ENCODE measurements around the gene ZFP36L1. TPM values are rescaled to one million over a fixed set of nuclear protein-coding genes. Genes with fewer than 3 reads are reported as not detected.

ZFP36L1 gene
- total and polyA plus RNA-seq, 8 donors: 44.4 to 655 (median 131) TPM

GRCh38 chr14:68822926-68823325, 30.1 kb upstream of the ZFP36L1 start:
- intact Hi-C loops (cut with DNase I; ENCODE audit: low total_unique reads): loop anchor here (10.0 kb wide), 1 partner anchor 888 kb away; no protein-coding TSS in a partner anchor
- no peak overlapping the region for H3K27ac ChIP-seq
- no peaks in the 10 kb centered on the region for H3K27me3 ChIP-seq
- no peak overlapping the region for H3K4me3 ChIP-seq
- 69 to 95% (median 89%) methylated on average over 3 to 4 of the region's 4 CpGs for WGBS, 5 donors
- no peak for DNase-seq
- H3K4me1 ChIP-seq: peaks cover 13 to 43% (median 25%) of the 10 kb centered on the region in 4 donors
- no peak for TF ChIP-seq POLR2AphosphoS5 (IDR thresholded peaks at IDR 0.05)
- no peak for TF ChIP-seq CTCF (IDR thresholded peaks at IDR 0.05)
- no peak for TF ChIP-seq EP300 (IDR thresholded peaks at IDR 0.05)
- TF ChIP-seq POLR2A (IDR thresholded peaks at IDR 0.05): no peak
- H3K9me3 ChIP-seq: no peaks in the 10 kb centered on the region
- H3K36me3 ChIP-seq: no peaks in the 10 kb centered on the region

- Histone ChIP-seq H3K36me3 (no peaks in the 10 kb centered on the region), H3K4me3 (no peak overlapping the region), H3K4me1 (peaks cover 13 to 49% (median 29%) of the 10 kb centered on the region in 4 donors), H3K27ac (no peak overlapping the region), H3K9me3 (no peaks in the 10 kb centered on the region), H3K27me3 (no peaks in the 10 kb centered on the region)
- no peak for DNase-seq
- TF ChIP-seq CTCF (IDR thresholded peaks at IDR 0.05) (no peak), EP300 (IDR thresholded peaks at IDR 0.05) (no peak), POLR2AphosphoS5 (IDR thresholded peaks at IDR 0.05) (no peak), POLR2A (IDR thresholded peaks at IDR 0.05) (no peak)
- intact Hi-C loops (cut with DNase I; ENCODE audit: low total_unique reads): loop anchor here (10.0 kb wide), 1 partner anchor 887 kb away; no protein-coding TSS in a partner anchor
- WGBS, 5 donors: 74 to 87% (median 80%) methylated on average over 4 of the region's 4 CpGs
Observed at GRCh38 chr14:68822132-68822651, 29.3 kb upstream of the ZFP36L1 start.

- TF ChIP-seq POLR2A (IDR thresholded peaks at IDR 0.05) (no peak), POLR2AphosphoS5 (IDR thresholded peaks at IDR 0.05) (no peak), EP300 (IDR thresholded peaks at IDR 0.05) (no peak), CTCF (IDR thresholded peaks at IDR 0.05) (no peak)
Observed at GRCh38 chr14:68820999-68821683, 28.3 kb upstream of the ZFP36L1 start.

GRCh38 chr14:68820536-68820935, 27.7 kb upstream of the ZFP36L1 start:
- peaks cover 21 to 59% (median 41%) of the 10 kb centered on the region in 4 donors for H3K4me1 ChIP-seq
- 69 to 88% (median 81%) methylated on average over 4 of the region's 4 CpGs for WGBS, 5 donors
- H3K36me3 ChIP-seq: no peaks in the 10 kb centered on the region
- DNase-seq: no peak
- no peak overlapping the region for H3K4me3 ChIP-seq
- no peaks in the 10 kb centered on the region for H3K9me3 ChIP-seq
- no peak for TF ChIP-seq POLR2AphosphoS5 (IDR thresholded peaks at IDR 0.05)
- no peak for TF ChIP-seq EP300 (IDR thresholded peaks at IDR 0.05)
- TF ChIP-seq POLR2A (IDR thresholded peaks at IDR 0.05): no peak
- no peak for TF ChIP-seq CTCF (IDR thresholded peaks at IDR 0.05)
- peak overlapping the region in 2 of 5 donors; percentile 68 to 98 for H3K27ac ChIP-seq
- intact Hi-C loops (cut with DNase I; ENCODE audit: low total_unique reads): loop anchor here (10.0 kb wide), 1 partner anchor 886 kb away; no protein-coding TSS in a partner anchor
- no peaks in the 10 kb centered on the region for H3K27me3 ChIP-seq

More at GRCh38 chr14:68820999-68821683, 28.3 kb upstream of the ZFP36L1 start:
- Histone ChIP-seq H3K27ac (peak overlapping the region in 2 of 5 donors; percentile 68 to 98), H3K4me1 (peaks cover 14 to 56% (median 37%) of the 10 kb centered on the region in 4 donors), H3K9me3 (no peaks in the 10 kb centered on the region), H3K27me3 (no peaks in the 10 kb centered on the region), H3K4me3 (no peak overlapping the region), H3K36me3 (no peaks in the 10 kb centered on the region)
- 81 to 88% (median 85%) methylated on average over 16 to 18 of the region's 18 CpGs for WGBS, 5 donors
- intact Hi-C loops (cut with DNase I; ENCODE audit: low total_unique reads): loop anchor here (10.0 kb wide), 1 partner anchor 886 kb away; no protein-coding TSS in a partner anchor
- DNase-seq: no peak

Data from stomach (tissue), 9 donors.